Right ventricle myocardium inferior (tissue), 1 donor: Measurements from ENCODE around the gene INCENP. TPM values are rescaled to one million over a fixed set of nuclear protein-coding genes. Genes with fewer than 3 reads are reported as not detected.
A peak's percentile ranks its signal among the peaks of the same experiment; 100 is the strongest.

Source experiments
- ATAC-seq: fragments of 200-7000 bp; cut with Tn5 transposase; one replicate; pipeline ENCODE4 v1.9.1; 2020; ENCODE audit warnings: mild to moderate bottlenecking, moderate library complexity
- DNase-seq: peaks from one replicate; pipeline ENCODE4 v3.0.0; 2021; ENCODE audit errors: missing footprints
- intact Hi-C: fragments of 100-400 bp; cut with DNase I; formaldehyde crosslinking; loops from one replicate; pipeline ENCODE4 v1.11.0; 2022
- total RNA-seq: library from RNA; stranded (reverse); fragmentation: NEBNext Ultra II Directional; extraction: Animal tissue kit (Norgen Biotek cat#: 25700); gene quantifications from one replicate; pipeline ENCODE4 v1.2.1, GENCODE V29; 2021
- donor health status: DM: no; HTN: yes; CAD: no; lungs with severe emphysema.

INCENP gene
- total RNA-seq, 1 donor from 2014 or later, result 10.5 TPM

DNA sequence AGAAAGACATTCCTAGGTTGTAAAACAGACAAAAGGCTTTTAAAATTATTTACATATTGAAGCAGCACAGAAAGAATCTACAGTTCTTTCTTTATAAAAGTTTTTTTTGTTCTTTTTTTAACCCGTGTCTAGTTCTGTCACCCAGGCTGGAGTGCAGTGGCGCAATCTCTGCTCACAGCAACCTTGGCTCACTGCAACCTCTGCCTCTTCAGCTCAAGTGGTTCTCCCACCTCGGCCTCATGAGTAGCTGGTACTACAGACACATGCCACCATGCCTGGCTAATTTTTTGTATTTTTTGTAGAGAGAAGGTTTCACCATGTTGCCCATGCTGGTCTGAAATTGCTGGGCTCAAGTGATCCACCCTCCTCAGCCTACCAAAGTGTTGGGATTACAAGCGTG, 3.8 kb upstream of the INCENP start:
- DNase-seq (no peak), ATAC-seq (no peak)

GRCh38 chr11:62120431-62120830, 3.4 kb upstream of the INCENP start:
- DNase-seq (no peak), ATAC-seq (no peak)
- intact Hi-C loops, result no loop called here

More for the DNA sequence above, 3.8 kb upstream of the INCENP start:
- intact Hi-C loops, result no loop called here

- DNase-seq, result no peak
- intact Hi-C loops, result no loop called here
- no peak for ATAC-seq
Observed at GRCh38 chr11:62122076-62122475, 1.7 kb upstream of the INCENP start.

GRCh38 chr11:62124186-62125113, 639 bp downstream of the INCENP start:
- peak; percentile 21 for ATAC-seq
- intact Hi-C loops, result no loop called here

GRCh38 chr11:62125316-62125715, 1.5 kb downstream of the INCENP start:
- no peak for ATAC-seq
- intact Hi-C loops, result no loop called here
- no peak for DNase-seq

More at GRCh38 chr11:62124186-62125113, 639 bp downstream of the INCENP start:
- DNase-seq, result no peak

DNA sequence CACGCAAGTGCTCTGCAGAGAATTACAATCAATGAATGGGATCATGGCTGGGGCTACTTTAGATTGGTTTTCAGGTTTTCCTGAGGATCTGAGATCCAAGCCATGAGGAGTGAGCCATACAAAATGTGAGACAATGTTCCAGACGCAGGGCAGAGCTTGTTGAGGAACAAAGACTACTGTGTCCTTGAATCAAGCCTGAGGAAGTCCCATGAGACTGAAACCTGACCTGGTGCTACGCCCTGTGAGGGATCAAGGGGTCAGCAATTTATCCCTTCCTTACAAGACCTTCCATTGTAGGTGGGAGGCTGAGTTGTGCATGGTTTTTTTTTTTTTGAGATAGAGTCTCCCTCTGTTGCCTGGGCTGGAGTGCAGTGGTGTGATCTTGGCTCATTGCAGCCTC, 2.1 kb downstream of the INCENP start:
- no peak for DNase-seq
- no peak for ATAC-seq
- intact Hi-C loops, result no loop called here

GRCh38 chr11:62127426-62127825, 3.6 kb downstream of the INCENP start:
- ATAC-seq, result no peak
- no peak for DNase-seq
- intact Hi-C loops, result no loop called here

GRCh38 chr11:62127941-62128770, 4.3 kb downstream of the INCENP start:
- DNase-seq, result no peak
- ATAC-seq, result no peak
- intact Hi-C loops, result no loop called here

DNA sequence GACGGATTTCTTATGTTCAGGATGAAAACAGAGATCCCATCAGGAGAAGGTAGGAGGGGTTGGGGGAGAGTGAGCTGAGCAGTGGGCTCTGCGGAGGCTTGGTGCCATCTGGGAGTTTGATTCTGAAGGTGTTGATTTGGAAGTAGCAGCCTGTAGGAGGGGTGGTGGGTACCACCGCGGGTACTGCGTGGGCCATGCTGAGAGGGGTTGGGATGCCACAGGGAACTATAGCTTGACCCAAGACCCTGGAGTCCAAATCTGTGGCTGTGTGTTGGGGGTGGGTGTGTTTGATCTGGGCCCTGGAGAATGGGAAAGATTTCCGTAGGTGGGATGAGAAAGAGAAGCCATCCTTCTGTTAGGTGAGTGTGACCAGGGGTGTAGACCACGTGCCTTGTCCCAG, 5.0 kb downstream of the INCENP start:
- ATAC-seq, result no peak
- intact Hi-C loops, result no loop called here
- DNase-seq, result no peak

GRCh38 chr11:62129590-62130282, 5.9 kb downstream of the INCENP start:
- DNase-seq (no peak), ATAC-seq (no peak)
- intact Hi-C loops, result no loop called here

DNA sequence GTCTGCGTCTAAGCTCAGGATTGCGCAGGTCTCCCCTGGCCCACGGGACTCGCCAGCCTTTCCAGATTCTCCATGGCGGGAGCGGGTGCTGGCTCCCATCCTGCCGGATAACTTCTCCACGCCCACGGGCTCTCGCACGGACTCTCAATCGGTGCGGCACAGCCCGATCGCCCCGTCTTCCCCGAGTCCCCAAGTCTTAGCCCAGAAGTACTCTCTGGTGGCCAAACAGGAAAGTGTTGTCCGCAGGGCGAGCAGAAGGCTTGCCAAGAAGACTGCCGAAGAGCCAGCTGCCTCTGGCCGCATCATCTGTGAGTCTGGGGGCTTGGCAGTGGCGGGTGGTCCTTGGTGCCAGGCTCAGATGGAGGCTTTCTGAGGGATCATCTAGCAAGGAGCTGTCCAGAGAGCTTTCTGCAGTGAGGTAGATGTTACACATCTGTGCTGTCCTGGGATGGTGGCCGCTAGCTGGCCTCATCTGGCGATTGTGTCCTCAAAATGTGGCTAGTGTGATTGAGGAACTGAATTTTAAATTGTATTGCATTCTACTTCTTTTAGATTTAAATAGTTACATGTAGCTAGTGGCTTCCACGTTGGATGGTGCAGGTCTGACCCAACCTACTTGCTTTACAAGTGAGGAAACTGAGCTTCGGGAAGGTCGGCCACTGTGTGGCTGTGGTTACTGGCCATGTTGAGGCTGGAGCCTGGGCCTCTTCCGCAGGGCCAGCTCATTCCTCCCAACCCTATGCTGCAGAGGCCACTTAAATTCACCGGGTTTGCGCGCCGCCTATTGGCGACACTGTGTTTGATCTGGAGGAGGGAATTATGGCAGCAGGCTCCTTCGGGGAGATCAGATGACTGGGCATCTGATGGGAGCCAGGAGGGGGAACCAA, 6.7 kb downstream of the INCENP start:
- DNase-seq (no peak), ATAC-seq (no peak)
- intact Hi-C loops, result no loop called here

DNA sequence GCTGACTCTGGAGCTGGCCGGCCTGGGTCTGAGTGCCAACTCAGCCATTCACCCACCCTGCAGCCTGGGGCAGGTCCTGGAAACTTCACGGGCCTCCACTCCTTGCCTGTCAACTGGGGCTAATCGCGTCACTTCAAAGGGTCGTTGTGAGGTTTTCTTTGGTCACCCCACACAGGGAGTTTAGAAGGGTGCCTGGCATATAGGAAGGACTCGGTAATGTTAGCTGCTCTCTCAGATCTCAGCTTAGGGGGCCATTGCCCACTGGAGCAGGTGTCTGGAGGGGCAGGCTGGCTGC, 7.3 kb downstream of the INCENP start:
- intact Hi-C loops, result no loop called here
- DNase-seq (no peak), ATAC-seq (no peak)

GRCh38 chr11:62132191-62132590, 8.4 kb downstream of the INCENP start:
- DNase-seq (no peak), ATAC-seq (no peak)
- intact Hi-C loops, result no loop called here

GRCh38 chr11:62132689-62133293, 9.0 kb downstream of the INCENP start:
- DNase-seq, result no peak
- intact Hi-C loops, result no loop called here
- ATAC-seq, result no peak

DNA sequence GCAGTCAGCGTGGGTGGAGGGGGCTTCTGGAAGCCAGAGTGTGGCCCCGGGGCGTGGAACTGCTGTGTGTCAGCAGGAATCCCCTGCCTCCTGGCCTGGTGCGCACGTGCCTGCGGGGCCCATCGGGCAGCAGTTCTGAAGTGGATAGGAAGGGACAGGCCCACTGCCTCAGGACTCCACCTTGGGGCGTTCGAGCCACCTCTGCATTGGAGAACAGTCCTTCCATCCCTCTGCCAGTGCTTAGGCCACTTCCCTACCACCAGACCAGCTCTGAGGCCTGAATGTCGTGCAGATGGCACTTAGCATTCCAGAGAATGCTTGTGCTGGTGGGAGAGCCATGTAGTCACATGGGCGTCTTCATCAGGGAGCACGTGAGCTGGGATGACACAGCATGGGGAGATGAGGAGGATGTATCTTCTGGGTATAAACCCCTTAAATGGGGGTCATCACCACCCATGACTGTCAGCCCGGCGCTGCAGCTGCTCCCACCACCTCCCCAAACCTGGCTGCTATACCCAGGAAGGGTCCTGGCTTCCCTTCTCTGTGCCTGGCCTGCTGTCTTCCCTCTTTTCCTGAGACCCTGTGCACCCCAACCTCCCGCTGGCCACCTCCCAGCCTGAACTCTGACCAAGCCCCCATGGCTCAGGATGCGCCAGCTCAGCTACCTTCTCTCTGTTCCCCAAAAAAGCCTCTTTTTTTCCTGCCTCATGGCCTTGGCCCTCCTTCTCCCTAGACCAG, 9.7 kb downstream of the INCENP start:
- intact Hi-C loops, result no loop called here

GRCh38 chr11:62137276-62137861, 13.6 kb downstream of the INCENP start:
- intact Hi-C loops, result no loop called here
- ATAC-seq, result no peak
- DNase-seq, result no peak

More for the DNA sequence above, 9.7 kb downstream of the INCENP start:
- ATAC-seq (no peak), DNase-seq (no peak)
